Hepatocyte (in vitro differentiated cells): ENCODE results near the gene RELT.

ENCODE experiments used
- CTCF ChIP-seq: fragments of 200-600 bp; sonication (generic); IDR thresholded peaks from 2 replicates; pipeline ENCODE4 v1.5.1; 2016; ENCODE audit warnings: antibody characterized with exemption, mild to moderate bottlenecking; ENCODE audit not compliant: poor library complexity
- EZH2 ChIP-seq: fragments of 200-600 bp; sonication (generic); IDR thresholded peaks from 2 replicates; pipeline ENCODE4 v1.6.1; 2016; ENCODE audit warnings: antibody characterized with exemption, mild to moderate bottlenecking, borderline replicate concordance

- TF ChIP-seq CTCF, result no peak
- TF ChIP-seq EZH2, result no peak
These were observed 27.3 kb downstream of the RELT start for GRCh38 chr11:73403541-73403940.
